ENCODE results near the gene B3GALT6. TPM values are rescaled to one million over a fixed set of nuclear protein-coding genes. Genes with fewer than 3 reads are reported as not detected.

The B3GALT6 gene
- 10.8 to 22.2 TPM (median 19.5 TPM) in 5 replicates for total RNA-seq (2022; extraction: Qiagen RNA extraction)

DNA sequence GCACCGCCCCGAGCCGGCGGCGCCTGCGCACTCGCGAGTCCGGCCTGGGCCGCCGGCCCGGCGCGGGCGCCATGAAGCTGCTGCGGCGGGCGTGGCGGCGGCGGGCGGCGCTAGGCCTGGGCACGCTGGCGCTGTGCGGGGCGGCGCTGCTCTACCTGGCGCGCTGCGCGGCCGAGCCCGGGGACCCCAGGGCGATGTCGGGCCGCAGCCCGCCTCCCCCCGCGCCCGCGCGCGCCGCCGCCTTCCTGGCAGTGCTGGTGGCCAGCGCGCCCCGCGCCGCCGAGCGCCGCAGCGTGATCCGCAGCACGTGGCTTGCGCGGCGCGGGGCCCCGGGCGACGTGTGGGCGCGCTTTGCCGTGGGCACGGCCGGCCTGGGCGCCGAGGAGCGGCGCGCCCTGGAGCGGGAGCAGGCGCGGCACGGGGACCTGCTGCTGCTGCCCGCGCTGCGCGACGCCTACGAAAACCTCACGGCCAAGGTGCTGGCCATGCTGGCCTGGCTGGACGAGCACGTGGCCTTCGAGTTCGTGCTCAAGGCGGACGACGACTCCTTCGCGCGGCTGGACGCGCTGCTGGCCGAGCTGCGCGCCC is at the start of gene B3GALT6:
TSS of gene B3GALT6 (plus strand) at position 30 of the 588 bp plus-strand sequence. CDS start at position 72, 42 bp downstream.

DNA sequence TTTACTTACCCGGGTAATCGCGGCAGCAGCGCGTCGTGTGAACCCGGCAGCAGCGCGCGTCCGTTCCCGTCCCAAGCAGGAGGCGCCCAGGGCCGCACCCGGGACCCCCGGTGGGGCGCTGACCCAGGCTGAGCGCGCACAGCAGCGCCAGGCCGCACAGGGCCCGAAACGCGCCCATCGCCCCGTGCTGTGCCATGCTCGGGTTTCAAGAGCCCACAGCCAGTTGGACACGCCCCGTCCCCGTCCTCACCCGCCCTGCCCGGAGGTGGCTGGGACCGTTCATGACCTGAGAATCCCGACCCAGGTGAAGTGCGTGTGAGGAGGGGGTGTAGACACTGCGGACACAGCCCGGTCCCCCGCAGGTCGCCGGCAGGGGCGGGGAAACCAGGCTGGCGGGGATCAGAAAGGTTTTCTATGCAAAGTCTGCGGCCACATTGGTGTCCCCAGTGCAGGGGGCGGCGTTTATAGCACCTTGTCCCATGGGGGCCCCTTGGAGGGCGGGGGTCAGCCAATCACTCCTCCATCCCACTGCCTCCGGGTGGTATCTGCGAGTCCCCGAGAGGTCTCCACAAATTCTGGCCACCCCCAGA is 25.6 kb upstream of the B3GALT6 start, which contains the start of gene TNFRSF18:
TSS of gene TNFRSF18 (minus strand) at position 217 of the 590 bp plus-strand sequence. CDS start at position 196, 21 bp downstream.

DNA sequence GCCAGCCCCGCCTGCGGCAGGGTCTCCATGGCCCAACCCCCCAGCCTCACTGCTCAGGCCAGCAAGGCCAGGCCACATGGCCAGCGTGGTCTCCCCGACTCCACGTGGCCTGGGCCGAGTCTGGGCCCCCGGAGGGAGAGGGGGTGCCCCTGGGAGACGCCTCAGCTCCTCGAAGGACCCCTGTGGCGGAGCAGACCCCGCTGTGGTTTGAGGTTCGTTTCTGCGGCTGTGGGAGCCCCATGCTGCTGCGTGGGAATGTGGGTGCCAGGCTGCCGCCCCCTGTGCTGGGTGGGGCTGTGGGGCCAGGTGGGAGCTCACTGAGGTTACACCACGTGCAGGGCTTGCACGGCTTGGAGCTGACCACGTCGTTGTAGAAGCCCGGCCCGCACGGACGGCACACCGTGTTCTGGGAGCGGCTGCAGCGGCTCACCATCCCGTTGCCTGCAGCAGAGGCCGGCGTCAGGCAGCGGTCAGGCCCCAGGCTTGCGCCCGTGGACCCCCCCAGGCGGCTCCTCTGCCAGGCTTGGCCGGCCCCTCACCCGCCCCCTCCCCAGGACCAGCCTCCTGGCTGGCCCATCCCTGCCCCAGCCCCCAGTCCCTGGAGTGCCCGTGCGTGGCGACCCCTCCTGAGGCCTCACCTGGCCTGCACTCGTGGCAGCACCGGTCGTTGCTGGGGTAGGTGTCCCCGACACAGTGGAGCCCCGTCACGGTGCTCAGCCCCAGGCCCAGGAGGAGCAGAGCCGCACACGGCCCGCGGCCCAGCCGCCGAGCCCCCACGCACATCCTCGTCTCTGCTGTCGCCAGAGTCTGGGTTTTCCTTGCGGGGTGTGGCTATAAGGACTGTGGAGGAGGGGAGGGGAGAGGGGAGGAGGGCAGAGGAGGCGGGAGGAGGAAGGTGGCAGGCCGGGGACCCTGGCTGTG is 18.4 kb upstream of the B3GALT6 start, which contains the start of gene TNFRSF4:
TSS of gene TNFRSF4 (minus strand) at position 809 of the 921 bp plus-strand sequence. CDS start at position 783, 26 bp downstream.

DNA sequence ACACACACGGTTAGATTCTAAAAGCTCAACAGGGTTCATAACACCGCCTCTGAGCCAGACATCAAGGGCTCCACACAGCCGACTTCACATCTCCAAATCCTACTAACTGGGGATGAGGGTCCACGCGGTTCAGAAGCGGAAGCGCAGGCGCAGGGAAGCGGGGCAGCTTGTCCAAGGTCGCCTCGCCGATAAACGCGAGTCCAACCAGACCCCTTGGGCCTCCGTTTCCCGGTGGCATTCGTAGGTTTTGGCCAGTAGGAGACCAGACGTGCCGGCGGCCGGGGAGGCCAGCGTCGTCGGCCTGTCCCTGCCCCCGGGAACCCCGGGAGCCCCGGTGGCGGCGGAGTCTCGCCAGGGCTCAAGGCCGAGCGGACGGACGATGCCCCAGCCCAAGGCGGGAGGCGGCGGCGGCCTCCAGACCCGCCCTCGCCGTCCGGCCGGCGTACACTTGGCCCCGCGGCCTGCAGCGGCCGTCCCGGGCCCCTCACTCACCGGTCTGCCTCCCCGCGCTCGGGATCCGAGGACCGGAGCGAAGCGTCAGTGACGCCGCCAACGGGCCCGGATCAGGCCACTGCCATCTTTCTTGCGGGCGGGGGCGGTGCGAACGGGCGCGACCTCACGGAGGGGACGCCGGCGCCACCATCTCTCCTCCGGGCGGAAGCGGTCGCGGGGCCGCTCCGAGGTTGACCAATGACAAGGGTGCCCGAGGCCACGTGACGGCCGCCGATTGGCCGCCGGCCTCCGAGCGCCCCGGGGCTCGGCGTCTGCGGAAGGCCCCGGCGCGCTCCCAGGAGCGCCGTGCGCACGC is 433 bp upstream of the B3GALT6 start, which contains the start of gene SDF4:
TSS of gene SDF4 (minus strand) at position 602 of the 808 bp plus-strand sequence. CDS start 3,229 bp downstream, outside the sequence.

DNA sequence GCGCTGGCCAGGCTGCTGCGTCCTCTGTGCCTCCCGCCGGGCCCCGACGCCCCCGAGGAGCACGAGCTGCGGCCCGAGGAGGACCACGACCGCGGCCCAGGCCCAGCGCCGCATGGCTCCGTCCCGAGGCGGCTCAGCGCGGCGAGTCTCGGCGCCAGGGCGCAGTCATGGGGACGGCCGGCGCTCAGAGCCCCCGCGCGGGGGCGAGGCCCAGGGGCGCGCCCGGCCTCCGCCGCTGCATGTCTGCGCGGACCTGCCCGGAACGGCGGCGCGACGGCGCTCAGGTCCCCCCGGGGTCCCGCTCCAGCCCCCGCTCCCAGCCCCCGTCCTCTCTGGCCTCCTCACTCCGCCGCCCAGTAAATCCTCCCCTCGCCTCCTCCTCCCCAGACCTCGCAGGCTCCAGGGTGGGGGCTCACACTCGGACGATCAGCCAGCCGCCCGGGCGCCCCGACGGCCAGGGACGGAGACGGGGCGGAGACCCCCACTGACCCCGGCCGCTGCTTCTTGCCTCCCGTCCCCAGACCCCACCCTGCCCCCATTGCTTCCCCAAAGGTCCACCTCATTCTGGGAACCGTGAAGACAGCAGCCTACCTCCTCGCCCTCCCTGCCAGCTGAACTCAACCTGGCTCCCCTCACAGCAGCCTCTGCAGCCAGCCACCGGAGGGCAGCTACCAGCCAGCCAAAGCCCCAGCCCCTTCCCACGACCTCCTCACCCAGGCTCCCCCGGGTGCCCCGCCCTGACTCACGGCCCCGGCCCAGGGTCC is 14.7 kb downstream of the B3GALT6 start, which contains the start of gene C1QTNF12:
TSS of gene C1QTNF12 (minus strand) at position 146 of the 764 bp plus-strand sequence. CDS start at position 114, 32 bp downstream.

GRCh38 chr1:1273512-1274298 is 41.7 kb downstream of the B3GALT6 start, which contains the start of gene UBE2J2:
TSS of gene UBE2J2 (minus strand) at chr1:1273854. CDS start at chr1:1267992, 5,862 bp downstream.

Other genes starting within 250 kb of the B3GALT6 start
- 20.6 to 68.1 TPM (median 67.3 TPM) in 5 replicates for gene HES4, start 232.1 kb upstream of the B3GALT6 start, total RNA-seq (2022; extraction: Qiagen RNA extraction)
- gene ISG15, start 218.7 kb upstream of the B3GALT6 start, total RNA-seq (2022; extraction: Qiagen RNA extraction): 18.3 to 28.3 TPM (median 22.6 TPM) in 5 replicates
- gene AGRN, start 212.1 kb upstream of the B3GALT6 start, total RNA-seq (2022; extraction: Qiagen RNA extraction): 79.5 to 139 TPM (median 135 TPM) in 5 replicates
- gene RNF223, start 157.9 kb upstream of the B3GALT6 start, total RNA-seq (2022; extraction: Qiagen RNA extraction): 0.32 to 0.52 TPM (median 0.38 TPM) in 5 replicates
- 10.2 to 16.2 TPM (median 15.4 TPM) in 5 replicates for gene C1orf159, start 116.1 kb upstream of the B3GALT6 start, total RNA-seq (2022; extraction: Qiagen RNA extraction)
- not detected in 5 replicates for gene TTLL10, start 58.4 kb upstream of the B3GALT6 start, total RNA-seq (2022; extraction: Qiagen RNA extraction)
- 0.11 to 0.25 TPM (median 0.15 TPM) in 3 of 5 replicates, not detected in the others for gene TNFRSF18, start 25.6 kb upstream of the B3GALT6 start, total RNA-seq (2022; extraction: Qiagen RNA extraction)
- gene TNFRSF4, start 18.1 kb upstream of the B3GALT6 start, total RNA-seq (2022; extraction: Qiagen RNA extraction): 0.07 to 0.18 TPM (median 0.13 TPM) in 4 of 5 replicates, not detected in the other
- gene SDF4, start 236 bp upstream of the B3GALT6 start, total RNA-seq (2022; extraction: Qiagen RNA extraction): 108 to 138 TPM (median 133 TPM) in 5 replicates
- 1.4 to 2.3 TPM (median 1.8 TPM) in 5 replicates for gene C1QTNF12, start 14.5 kb downstream of the B3GALT6 start, total RNA-seq (2022; extraction: Qiagen RNA extraction)
- gene UBE2J2, start 41.6 kb downstream of the B3GALT6 start, total RNA-seq (2022; extraction: Qiagen RNA extraction): 38.8 to 48.3 TPM (median 46.8 TPM) in 5 replicates
- 0.70 to 1.7 TPM (median 1.3 TPM) in 5 replicates for gene SCNN1D, start 48.2 kb downstream of the B3GALT6 start, total RNA-seq (2022; extraction: Qiagen RNA extraction)
- 10.6 to 21.4 TPM (median 20.6 TPM) in 5 replicates for gene ACAP3, start 75.7 kb downstream of the B3GALT6 start, total RNA-seq (2022; extraction: Qiagen RNA extraction)
- 17.0 to 27.7 TPM (median 26.5 TPM) in 5 replicates for gene PUSL1, start 76.4 kb downstream of the B3GALT6 start, total RNA-seq (2022; extraction: Qiagen RNA extraction)
- 42.4 to 66.0 TPM (median 63.3 TPM) in 5 replicates for gene INTS11, start 92.4 kb downstream of the B3GALT6 start, total RNA-seq (2022; extraction: Qiagen RNA extraction)
- gene CPTP, start 92.6 kb downstream of the B3GALT6 start, total RNA-seq (2022; extraction: Qiagen RNA extraction): 15.8 to 23.0 TPM (median 21.1 TPM) in 5 replicates
- gene TAS1R3, start 99.0 kb downstream of the B3GALT6 start, total RNA-seq (2022; extraction: Qiagen RNA extraction): 0.12 to 0.17 TPM (median 0.14 TPM) in 5 replicates
- gene DVL1, start 117.2 kb downstream of the B3GALT6 start, total RNA-seq (2022; extraction: Qiagen RNA extraction): 46.8 to 86.9 TPM (median 77.1 TPM) in 5 replicates
- gene MXRA8, start 126.3 kb downstream of the B3GALT6 start, total RNA-seq (2022; extraction: Qiagen RNA extraction): 0.07 to 0.29 TPM (median 0.27 TPM) in 5 replicates
- 103 to 195 TPM (median 175 TPM) in 5 replicates for gene AURKAIP1, start 143.0 kb downstream of the B3GALT6 start, total RNA-seq (2022; extraction: Qiagen RNA extraction)
- 37.8 to 63.9 TPM (median 59.4 TPM) in 5 replicates for gene CCNL2, start 167.1 kb downstream of the B3GALT6 start, total RNA-seq (2022; extraction: Qiagen RNA extraction)
- 128 to 150 TPM (median 137 TPM) in 5 replicates for gene MRPL20, start 175.1 kb downstream of the B3GALT6 start, total RNA-seq (2022; extraction: Qiagen RNA extraction)
- gene ANKRD65, start 189.0 kb downstream of the B3GALT6 start, total RNA-seq (2022; extraction: Qiagen RNA extraction): 0.04 to 0.07 TPM (median 0.06 TPM) in 4 of 5 replicates, not detected in the other
- 4.1 to 18.3 TPM (median 15.7 TPM) in 5 replicates for gene VWA1, start 203.5 kb downstream of the B3GALT6 start, total RNA-seq (2022; extraction: Qiagen RNA extraction)
- gene ATAD3C, start 217.5 kb downstream of the B3GALT6 start, total RNA-seq (2022; extraction: Qiagen RNA extraction): not detected in 5 replicates
- gene ATAD3B, start 239.5 kb downstream of the B3GALT6 start, total RNA-seq (2022; extraction: Qiagen RNA extraction): 1.2 to 3.5 TPM (median 3.1 TPM) in 5 replicates

Data from A549 treated with CORT108297 at 1 μM for 4 hours (cell line).